Measurements from ENCODE around the gene GJD4.
A peak's percentile ranks its signal among the peaks of the same experiment; 100 is the strongest.

Gene GJD4

GRCh38 chr10:35608328-35608672 is 3.2 kb downstream of the GJD4 start:
- Histone ChIP-seq H3K4me1 (peaks cover 0 to 14% (median 12%) of the 10 kb centered on the region in 4 donors), H3K27ac (no peak overlapping the region), H3K36me3 (no peaks in the 10 kb centered on the region), H3K9me3 (no peaks in the 10 kb centered on the region), H3K4me3 (peak overlapping the region; percentile 41 to 53), H3K27me3 (peaks cover 0 to 40% of the 10 kb centered on the region in 2 donors)
- no peak for DNase-seq
- no peak for TF ChIP-seq CTCF (IDR thresholded peaks at IDR 0.05)
- intact Hi-C loops (cut with DNase I; ENCODE audit: low total_unique reads): no loop called here

DNA sequence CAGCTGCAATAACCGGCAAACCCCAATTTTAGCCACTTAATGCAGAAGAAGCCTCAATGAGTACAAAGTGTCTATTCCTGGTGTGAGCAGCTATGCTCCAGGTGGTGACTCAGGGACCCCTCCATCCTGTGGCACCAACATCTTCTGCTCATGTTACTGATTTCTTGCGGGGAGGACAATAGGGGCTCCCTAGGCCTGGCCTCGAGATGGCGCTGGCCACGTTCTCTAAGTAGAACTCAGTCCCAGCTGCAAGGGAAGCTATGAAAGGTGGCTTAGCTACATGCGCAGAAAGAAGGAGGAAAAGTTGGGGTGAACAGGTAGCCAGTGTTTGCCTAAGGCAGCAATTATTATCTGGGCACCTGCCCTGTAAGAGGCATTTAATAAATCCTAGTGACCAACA is 6.6 kb downstream of the GJD4 start:
- peaks cover 0 to 14% (median 12%) of the 10 kb centered on the region in 4 donors for H3K4me1 ChIP-seq
- no peak overlapping the region for H3K4me3 ChIP-seq
- DNase-seq: no peak
- no peak for TF ChIP-seq CTCF (IDR thresholded peaks at IDR 0.05)
- H3K27ac ChIP-seq: no peak overlapping the region
- H3K9me3 ChIP-seq: no peaks in the 10 kb centered on the region
- H3K36me3 ChIP-seq: no peaks in the 10 kb centered on the region
- peaks cover 0 to 40% of the 10 kb centered on the region in 2 donors for H3K27me3 ChIP-seq
- intact Hi-C loops (cut with DNase I; ENCODE audit: low total_unique reads): no loop called here

GRCh38 chr10:35612385-35613106 is 7.4 kb downstream of the GJD4 start:
- H3K9me3 ChIP-seq: no peaks in the 10 kb centered on the region
- H3K4me3 ChIP-seq: no peak overlapping the region
- no peak overlapping the region for H3K27ac ChIP-seq
- H3K36me3 ChIP-seq: no peaks in the 10 kb centered on the region
- DNase-seq: no peak
- H3K4me1 ChIP-seq: peaks cover 0 to 11% (median 9%) of the 10 kb centered on the region in 4 donors
- TF ChIP-seq CTCF (IDR thresholded peaks at IDR 0.05): no peak
- peaks cover 0 to 35% of the 10 kb centered on the region in 2 donors for H3K27me3 ChIP-seq
- intact Hi-C loops (cut with DNase I; ENCODE audit: low total_unique reads): no loop called here

DNA sequence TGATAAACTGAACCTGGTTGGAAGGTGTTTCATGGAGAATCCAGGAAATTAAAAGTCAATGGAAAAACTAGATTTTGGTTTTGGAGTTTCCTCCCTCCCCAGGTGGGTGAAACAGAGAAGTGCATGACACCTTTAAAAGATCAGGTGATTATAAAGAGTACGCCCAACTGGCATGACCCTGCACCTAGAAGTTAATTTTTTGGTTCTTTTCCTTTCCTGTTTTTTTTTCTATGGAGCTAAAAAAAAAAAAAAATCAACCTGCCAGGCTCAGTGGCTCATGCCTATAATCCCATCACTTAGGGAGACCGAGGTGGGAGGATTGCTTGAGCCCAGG is 7.9 kb downstream of the GJD4 start:
- DNase-seq: no peak
- Histone ChIP-seq H3K36me3 (no peaks in the 10 kb centered on the region), H3K4me1 (peaks cover 0 to 5% (median 4%) of the 10 kb centered on the region in 4 donors), H3K27ac (no peak overlapping the region), H3K27me3 (peaks cover 0 to 30% of the 10 kb centered on the region in 2 donors), H3K4me3 (no peak overlapping the region), H3K9me3 (no peaks in the 10 kb centered on the region)
- intact Hi-C loops (cut with DNase I; ENCODE audit: low total_unique reads): no loop called here
- no peak for TF ChIP-seq CTCF (IDR thresholded peaks at IDR 0.05)

- peak in 1 of 2 experiments; percentile 14 for TF ChIP-seq CTCF (IDR thresholded peaks at IDR 0.05)
- no peak for DNase-seq
- Histone ChIP-seq H3K27me3 (peaks cover 0 to 24% of the 10 kb centered on the region in 2 donors), H3K4me3 (no peak overlapping the region), H3K4me1 (no peaks in the 10 kb centered on the region), H3K9me3 (no peaks in the 10 kb centered on the region), H3K27ac (no peak overlapping the region), H3K36me3 (no peaks in the 10 kb centered on the region)
- intact Hi-C loops (cut with DNase I; ENCODE audit: low total_unique reads): no loop called here
These were observed 8.6 kb downstream of the GJD4 start for GRCh38 chr10:35613597-35614226.
